NCI-H748 (cell line): ENCODE data around the gene ATRN.
A peak's percentile ranks its signal among the peaks of the same experiment; 100 is the strongest.

Experiments
- DNase-seq: peaks from one replicate; lab custom pipeline; 2025; ENCODE audit not compliant: unreplicated experiment; lab: John Stamatoyannopoulos, UW

Gene ATRN

GRCh38 chr20:3621111-3621510, 150.3 kb downstream of the ATRN start:
- no peak for DNase-seq

- DNase-seq = no peak
Measured at GRCh38 chr20:3622406-3622805, 151.6 kb downstream of the ATRN start.

GRCh38 chr20:3627476-3627875, 156.7 kb downstream of the ATRN start:
- DNase-seq = no peak

GRCh38 chr20:3628502-3629314, 157.9 kb downstream of the ATRN start:
- DNase-seq = no peak

- no peak for DNase-seq
Measured at GRCh38 chr20:3629893-3630292, 159.1 kb downstream of the ATRN start.

GRCh38 chr20:3630429-3630828, 159.6 kb downstream of the ATRN start:
- DNase-seq = no peak

- no peak for DNase-seq
Measured at GRCh38 chr20:3631534-3631933, 160.7 kb downstream of the ATRN start.

GRCh38 chr20:3632311-3633004, 161.6 kb downstream of the ATRN start:
- no peak for DNase-seq

GRCh38 chr20:3633913-3634478, 163.2 kb downstream of the ATRN start:
- DNase-seq = no peak

- DNase-seq = no peak
Measured at GRCh38 chr20:3635346-3635745, 164.5 kb downstream of the ATRN start.

GRCh38 chr20:3640259-3640658, 169.4 kb downstream of the ATRN start:
- no peak for DNase-seq

GRCh38 chr20:3645309-3646066, 174.7 kb downstream of the ATRN start:
- peak; percentile 52 for DNase-seq

GRCh38 chr20:3646067-3646440, 175.2 kb downstream of the ATRN start:
- DNase-seq = no peak

- DNase-seq = no peak
Measured at GRCh38 chr20:3646651-3647050, 175.8 kb downstream of the ATRN start.

GRCh38 chr20:3647473-3647872, 176.7 kb downstream of the ATRN start:
- DNase-seq = no peak

- no peak for DNase-seq
Measured at GRCh38 chr20:3648951-3649350, 178.1 kb downstream of the ATRN start.

GRCh38 chr20:3651204-3651962, 180.6 kb downstream of the ATRN start:
- DNase-seq = no peak

- peak; percentile 34 for DNase-seq
Measured at GRCh38 chr20:3652221-3652620, 181.4 kb downstream of the ATRN start.

GRCh38 chr20:3652676-3653596, 182.1 kb downstream of the ATRN start:
- peak; percentile 31 for DNase-seq

- DNase-seq = no peak
Measured at GRCh38 chr20:3653921-3654320, 183.1 kb downstream of the ATRN start.
